Measurements from ENCODE around the gene C16orf96.

Gene C16orf96

DNA sequence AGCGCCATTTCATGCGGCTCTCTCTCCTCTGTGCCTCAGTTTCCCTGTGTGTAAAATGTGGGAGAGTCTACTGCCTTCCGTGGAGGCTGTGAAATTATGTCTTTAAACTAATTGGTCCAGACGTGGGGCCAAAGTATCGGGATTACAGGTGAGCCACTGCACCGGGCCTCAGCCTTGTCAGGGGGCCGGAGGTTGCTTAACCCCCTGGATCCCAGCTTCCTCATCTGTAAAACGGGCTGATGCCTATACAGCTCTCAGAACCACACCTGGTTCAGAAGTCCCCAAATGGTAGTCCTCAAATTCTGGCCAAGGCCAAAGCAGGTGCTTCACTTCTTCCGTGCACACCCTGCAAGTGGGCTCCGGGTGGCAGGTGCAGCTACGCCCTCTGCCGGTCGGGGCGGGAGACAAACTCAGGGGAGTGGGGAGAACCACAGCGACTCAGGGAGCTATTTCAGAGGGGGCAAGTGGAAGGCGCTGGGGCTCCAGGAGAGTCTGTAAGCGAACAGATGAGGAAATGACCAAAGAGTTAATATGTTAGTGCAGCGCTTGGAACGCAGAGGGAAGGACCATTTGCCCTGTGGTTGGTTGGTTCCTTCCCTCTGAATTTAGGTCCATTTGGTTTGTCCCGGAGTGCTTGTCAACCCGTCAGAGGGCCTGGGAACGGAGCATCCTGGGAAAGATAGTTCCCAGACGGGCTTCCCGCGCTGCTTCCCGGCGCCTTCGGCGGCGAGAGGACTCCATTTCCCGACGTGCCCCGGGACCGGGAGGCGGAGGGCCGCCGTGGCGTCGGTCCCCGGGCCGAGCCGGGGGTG, 68.1 kb downstream of the C16orf96 start, which contains the start of gene MGRN1:
Gene MGRN1 (plus strand): TSS at position 812 of the 812 bp plus-strand sequence. CDS start 135 bp downstream, outside the sequence.
- DNase-seq: peak; percentile 82

DNA sequence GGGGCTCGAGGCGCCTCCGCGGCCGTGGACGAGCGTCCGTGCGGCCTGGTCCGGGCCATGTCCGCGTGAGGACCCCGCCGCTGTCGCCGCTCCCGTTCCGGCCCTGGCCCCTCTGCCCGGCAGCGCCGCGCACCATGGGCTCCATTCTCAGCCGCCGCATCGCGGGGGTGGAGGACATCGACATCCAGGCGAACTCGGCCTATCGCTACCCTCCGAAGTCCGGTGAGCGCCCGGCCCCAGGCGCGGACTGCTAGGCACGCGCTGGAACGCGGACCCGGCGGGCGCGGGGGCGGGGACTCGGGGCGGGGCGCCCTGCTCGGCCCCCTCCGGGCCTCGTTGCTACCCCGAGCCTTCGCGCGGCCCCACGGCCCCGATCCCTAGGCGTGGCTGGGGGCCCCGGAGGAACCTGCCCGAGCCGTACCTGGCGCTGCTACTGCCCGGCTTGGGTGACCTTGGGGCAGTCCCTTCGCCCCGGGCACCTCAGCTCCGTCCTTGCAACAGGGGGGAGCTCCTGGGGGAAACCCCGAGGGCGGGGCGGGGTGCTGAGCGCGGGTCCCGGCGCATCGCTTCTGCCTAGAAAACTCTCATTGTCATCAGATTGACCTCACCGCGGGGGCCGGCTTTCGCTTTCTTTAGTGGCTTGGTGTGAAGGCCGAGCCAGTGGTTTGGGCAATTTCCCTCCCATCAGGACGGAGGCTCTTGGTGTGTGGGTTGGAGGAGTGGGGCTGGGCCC, 68.9 kb downstream of the C16orf96 start:
- peak; percentile 53 for DNase-seq

DNA sequence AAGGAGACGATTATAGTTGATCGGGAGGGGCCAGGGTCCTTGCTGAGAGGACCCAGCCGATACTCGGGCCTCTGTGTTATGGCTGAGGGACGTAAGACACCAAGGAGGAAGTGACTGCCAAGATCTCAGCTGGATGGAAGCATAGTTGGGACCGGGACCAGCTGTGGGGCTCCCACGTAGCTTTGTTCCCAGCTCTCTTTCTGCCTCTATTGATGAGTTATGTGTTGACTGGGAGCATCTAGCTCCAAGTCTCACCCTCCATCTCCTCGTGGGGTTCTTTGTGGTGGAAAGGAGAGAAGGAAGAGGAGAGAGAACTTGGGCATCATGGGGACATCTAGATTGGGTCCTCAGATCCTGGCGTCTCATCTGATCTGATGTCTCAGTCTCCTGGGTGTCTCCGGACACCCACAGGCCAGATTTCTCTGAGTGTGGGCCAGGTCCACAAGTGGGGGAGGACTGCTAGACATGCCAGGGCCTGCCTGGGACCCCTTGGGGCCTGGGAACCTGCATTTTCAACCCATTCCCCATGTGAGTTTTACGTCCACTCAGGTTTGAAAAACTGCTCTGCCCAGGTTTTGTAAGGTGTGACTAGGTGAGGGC, 69.5 kb downstream of the C16orf96 start:
- no peak for DNase-seq

DNA sequence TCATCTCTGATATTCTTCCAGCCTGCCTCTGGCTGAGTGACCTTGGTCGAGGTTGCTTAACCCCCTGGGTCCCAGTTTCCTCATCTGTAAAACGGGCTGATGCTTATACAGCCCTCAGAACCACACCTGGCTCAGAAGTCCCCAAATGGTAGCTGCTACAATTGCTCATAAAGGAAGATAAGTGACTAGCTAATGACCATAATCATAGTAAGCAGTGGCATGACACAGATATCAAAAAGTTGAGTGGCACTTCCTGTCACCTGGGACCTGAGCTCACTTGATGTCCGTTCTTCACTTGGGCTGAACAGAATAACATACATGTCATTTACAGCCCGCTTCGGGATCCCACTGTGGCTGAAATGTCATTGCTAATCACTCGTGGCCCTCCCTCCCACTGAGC, 70.3 kb downstream of the C16orf96 start:
- DNase-seq: no peak

DNA sequence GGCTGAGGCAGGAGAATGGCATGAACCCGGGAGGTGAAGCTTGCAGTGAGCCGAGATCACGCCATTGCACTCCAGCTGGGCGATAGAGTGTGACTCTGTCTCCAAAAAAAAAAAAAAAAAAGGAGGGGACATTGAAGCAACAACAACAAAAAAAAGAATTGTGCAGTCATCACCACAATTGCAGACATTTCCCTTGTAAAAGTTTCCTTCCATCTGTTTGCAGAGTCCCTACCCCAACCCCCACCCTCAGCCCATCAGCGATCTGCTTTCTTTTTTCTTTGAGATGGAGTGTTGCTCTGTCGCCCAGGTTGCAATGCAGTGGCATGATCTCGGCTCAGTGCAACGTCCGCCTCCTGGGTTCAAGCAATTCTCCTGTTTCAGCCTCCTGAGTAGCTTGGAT, 72.1 kb downstream of the C16orf96 start:
- no peak for DNase-seq

DNA sequence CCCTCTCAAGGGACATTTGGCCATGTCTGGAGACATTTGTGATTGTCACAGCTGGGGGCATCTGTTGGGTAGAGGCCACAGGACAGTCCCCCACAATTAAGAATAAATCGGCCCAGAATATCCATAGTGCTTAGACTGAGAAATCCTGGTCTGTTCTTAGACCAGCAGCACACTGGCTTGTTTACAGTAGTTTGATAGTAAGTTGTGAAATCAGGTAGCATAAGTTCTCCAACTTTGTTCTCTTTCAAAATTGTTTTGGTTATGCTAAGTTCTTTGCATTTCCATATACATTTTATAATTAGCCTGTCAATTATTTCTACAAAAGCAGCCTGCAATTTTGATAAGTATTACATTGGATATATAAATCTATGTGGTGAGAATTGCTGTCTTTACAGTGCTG, 75.3 kb downstream of the C16orf96 start:
- DNase-seq: no peak

DNA sequence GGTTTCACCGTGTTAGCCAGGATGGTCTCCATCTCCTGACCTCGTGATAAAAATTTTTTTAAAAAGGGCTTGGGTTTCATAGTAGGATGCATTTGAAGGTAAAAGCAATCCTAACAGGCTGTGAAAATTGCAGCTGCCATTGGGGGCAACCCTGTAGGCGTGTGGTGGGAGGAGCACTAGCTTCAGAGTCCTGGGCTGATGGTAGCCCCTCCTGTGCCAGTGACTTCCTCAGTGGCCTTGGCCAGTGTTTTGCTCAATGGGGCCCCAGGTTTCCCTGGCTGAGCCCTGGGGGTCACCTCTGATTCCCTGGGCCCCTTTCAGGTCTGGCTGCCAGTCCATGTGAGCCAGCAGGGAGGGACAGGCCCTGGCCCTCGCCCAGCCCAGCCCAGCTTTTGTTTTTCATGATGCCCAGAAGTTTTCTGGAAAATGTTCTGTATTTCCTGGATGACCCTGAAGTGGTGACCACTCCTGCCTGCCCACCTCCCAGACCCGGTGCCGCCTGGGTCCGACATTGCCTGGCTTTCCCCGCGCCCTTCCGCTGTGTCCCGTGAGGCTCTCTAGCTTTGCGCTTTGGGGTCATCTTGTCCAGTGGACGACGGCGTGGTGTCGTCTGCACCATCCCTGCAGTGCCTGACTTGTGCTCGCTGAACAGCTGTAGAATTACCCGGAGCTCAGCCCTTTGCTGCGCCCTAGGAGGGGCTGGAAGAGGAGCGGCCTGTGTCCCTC, 77.9 kb downstream of the C16orf96 start:
- no peak for DNase-seq

DNA sequence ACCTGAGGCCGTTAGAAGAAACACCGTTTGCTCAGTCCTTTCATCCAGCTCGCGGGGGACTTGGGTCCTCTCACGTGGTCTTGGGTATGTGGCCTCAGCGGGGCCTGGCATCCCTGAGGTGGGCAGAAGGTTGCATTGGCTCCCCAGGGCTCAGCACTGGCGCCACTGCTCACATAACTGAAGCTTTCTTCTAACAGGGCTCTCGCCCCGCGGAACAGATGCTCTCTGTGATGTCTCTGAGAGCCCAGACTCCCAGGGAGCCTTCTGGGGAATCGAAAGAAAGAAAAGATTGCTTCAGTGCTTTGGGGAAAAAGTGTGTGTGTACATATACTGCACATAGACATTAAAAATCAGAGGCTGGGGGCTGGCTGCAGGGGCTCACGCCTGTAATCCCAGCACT, 78.6 kb downstream of the C16orf96 start:
- DNase-seq: no peak

DNA sequence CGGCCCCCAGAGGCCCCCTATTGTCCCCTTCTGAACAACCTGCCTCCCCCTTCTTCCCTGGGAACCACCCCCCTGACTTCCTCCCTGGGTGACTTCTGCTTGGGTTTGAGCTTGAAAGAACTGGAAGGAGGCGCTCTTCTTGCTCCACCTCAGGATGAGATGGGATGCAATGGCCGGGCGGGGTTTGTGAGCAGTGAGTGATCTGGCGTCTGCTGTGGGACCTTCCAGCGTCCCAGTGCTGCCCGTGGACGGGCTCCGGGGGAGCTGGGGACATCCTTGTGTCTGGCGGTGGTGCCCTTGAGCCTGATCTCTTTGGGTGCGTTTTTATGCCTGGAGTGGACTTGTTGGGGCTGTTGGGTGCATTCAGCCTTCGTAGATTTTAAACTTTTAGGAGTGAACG, 80.1 kb downstream of the C16orf96 start:
- no peak for DNase-seq

DNA sequence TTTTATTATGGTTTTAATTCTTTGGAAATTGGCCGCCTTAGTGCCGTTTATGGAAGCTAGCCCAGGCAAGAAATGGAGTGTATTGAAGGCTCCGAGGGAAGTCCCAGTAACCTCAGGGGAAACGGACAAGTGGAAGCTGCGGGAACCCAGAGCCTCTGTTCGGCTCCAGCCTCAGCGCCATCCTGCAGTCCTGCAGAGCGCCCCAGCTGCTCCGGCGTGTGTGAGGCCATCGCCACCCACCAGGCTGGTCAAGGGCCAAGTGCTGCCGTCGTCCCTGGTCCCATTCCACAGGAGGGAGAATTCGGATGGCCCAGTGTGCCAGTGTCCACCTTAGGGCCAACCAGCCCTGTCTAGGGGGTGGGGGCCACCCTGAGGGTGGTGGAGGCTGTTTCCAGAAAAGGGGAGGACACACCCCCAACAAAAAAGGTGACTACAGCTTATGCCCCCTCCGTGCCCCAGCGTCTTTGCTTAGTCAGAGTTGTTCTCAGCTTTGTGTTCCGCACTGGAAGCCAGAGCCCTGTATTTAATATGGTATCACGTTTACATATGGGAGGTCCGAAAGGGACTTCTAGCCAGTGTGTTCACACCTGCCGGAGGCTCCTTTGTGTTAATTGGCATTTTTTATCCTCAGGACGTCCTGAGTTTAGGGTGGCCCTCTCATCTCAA, 81.5 kb downstream of the C16orf96 start:
- no peak for DNase-seq

DNA sequence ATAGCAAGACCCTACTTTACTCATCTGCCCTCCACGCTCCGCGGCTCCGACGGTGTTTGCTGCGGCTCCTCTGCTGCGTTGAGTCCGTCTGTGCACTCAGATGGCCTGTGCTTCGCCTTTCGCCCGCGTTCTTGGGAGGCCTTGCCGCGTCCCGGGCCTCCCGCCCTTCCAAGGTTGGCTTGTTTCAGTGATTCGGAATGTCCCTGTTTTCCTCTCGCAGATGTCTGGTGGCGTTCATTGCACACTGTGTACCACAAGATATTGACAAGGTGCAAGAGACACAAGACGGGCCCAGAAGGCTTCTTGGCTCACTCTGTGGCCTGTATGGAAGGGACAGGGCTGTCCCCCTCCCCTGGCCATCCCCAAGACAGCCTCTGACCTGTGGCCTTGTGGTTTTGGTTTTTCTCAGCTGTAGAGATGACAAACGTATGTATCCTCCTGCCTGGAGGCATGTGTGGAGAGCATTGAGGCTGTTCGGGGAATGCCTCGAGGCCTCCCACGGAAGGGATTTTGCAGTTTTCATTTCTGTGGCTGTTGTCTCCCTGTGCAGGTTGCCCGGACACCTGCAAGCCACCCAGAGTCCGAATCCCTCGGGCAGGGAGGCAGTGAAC, 83.9 kb downstream of the C16orf96 start:
- DNase-seq: no peak

DNA sequence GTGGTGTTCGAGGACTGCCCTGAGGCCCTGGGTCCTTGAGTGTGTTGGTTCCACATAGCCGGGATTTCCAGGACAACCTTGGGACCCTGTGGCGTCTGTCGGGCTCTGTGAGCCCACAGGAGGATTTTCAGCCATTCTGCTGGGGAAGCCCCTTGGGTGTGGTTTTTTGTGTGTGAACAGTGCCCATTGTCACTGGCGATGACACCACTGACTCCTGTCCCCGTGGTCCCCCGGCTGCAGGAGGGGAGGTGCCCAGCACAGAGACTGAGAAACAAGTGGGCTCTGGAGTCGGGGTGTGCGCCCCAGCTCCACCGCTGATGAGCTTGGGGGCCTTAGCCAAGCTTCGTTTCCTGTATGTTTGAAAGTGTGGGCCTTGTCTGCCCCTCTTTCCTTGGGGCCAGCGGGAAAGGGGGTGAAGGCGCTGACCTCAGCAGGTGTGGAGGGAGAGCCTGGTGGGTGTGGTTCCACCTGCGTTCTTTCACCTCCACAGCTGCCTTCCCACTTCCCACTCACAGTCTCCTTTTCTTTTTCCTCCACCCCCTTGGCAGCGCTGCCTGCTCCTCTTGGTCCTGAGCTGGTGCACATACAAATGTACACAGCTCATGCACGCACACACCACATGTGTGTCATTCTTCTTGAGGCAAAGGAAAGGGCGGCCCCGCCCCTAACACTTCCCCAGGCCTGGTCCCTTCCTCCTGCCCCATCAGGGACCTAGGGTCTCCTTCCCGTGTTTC, 84.6 kb downstream of the C16orf96 start:
- no peak for DNase-seq

DNA sequence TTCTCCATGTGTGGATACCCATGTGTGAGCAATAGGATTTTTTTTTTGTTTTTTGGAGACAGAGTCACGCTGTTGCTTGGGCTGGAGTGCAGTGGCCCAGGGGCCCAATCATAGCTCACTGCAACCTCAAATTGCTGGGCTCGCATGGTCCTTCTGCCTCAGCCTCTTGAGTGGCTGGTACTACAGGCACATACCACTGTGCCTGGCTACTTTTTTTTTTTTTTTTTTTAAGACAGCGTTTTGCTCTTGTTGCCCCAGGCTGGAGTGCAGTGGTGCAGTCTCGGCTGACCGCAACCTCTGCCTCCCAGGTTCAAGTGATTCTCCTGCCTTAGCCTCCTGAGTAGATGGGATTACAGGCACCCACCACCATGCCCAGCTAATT, 85.2 kb downstream of the C16orf96 start:
- no peak for DNase-seq

DNA sequence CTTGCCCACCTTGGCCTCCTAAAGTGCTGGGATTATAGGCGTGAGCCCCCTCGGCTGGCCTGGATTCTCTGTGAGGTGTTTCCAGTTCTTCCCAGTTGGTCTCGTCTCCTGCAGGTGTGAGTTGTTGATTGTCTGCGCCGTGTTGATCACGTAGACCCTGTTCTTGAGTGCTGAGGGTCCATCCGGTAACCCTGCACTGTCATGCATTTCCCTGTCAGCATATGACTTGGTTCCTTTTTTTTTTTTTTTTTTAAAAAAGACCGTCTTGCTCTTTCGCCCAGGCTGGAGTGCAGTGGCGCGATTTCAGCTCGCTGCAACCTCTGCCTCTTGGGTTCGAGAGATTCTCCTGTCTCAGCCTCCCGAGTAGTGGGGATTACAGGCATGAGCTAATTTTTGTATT, 85.8 kb downstream of the C16orf96 start:
- DNase-seq: no peak

DNA sequence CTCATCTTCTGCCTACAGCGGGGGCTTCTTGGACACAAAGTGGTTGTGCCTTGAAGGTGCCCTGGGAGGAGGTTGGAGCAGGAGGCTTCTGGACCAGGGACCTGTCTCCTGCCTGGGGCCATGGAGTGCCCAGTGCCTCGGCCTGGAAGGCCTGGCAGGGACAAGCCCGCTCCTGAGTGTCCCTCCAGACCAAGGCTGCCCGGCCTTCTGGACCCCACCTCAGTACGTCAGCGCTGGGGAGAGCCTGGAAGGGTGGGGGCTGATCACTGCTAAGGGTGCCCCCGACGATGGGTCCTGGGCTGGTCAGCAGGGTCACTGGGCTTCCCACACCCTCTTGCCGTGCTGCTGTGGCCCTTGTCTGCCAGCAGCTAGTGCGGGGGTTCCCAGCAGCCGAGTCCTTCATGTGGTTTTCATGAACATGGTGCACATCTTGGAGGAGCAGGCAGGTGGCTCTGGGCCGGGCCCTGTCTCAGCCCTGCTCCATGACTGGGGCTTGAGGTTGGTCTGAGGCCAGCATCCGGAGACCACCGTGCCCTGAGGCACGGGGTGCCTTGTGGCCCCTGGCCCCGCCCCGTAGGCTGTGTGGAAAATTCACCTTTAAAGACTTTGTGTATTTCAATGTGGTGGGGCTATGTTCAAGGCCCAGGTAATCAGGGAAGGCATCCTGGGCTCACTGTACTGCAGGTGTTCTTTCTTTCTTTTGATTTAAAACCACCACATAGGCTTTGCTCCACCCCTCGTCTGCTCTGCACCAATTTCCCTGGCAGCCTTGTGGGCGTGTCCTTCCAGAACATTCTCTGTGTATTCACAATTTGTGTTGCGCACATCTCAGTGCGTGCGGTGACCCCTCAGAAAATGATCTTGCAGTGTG, 90.9 kb downstream of the C16orf96 start:
- DNase-seq: no peak

DNA sequence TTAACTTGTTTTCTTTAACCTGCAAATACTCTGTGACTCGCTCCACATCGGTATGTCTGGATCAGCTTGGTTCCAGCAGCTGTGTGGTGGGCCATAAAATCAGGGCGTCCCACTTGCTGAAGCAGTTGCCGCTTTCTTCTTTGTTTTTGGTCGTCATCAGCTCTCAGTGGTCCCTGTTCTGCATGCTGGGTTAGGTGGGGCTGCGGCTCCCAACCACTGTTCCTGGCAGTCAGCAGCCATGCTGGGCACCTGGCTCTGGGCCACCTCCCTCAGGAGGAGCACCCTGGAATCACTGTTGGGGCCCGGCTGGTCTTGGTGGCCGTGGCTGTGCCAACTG, 91.5 kb downstream of the C16orf96 start:
- no peak for DNase-seq

DNA sequence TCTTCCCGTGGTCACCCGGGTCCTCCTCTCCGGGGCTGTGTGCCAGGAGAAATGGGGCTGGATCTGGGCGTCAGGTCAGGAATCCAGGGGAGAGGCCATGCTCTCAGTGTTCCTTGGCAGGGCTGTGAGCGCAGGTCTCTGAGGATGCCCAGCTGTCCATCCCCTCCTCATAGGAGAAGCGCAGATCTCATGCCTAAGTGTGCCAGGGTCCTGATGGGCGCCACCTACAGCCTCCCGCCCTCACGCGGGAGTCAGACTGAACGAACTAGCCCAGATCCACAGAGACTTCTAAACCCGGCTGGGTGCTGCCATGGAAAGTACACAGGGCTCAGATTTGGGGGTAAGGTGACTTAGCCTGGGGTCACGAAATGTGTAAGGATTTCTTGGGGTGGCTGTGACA, 92.8 kb downstream of the C16orf96 start:
- DNase-seq: no peak

DNA sequence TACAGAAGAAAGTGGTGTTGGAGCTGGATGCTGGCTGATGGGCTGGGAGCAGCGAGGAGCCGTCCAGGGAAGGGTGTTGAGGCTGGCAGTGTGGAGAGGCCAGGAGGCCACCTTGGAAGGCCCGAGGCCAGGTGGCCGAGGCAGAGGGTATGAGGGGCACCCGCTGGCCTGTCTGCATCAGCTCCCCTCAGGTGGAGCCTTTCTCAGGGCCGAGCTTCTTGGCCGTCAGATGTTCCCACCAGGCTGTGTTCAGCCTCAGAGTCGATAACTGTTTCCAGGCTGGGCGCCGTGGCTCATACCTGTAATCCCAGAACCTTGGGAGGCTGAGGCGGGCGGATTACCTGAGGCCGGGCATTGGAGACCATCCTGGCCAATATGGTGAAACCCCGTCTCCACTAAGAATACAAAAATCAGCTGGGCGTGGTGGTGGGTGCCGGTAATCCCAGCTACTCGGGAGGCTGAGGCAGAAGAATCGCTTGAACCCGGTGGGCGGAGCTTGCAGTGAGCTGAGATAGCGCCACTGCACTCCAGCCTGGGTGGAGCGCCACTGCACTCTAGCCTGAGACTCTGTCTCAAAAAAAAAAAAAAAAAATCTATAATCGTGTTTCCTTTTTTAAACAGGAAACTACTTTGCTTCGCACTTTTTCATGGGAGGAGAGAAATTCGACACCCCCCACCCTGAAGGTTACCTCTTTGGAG, 93.8 kb downstream of the C16orf96 start:
- DNase-seq: no peak

Measured in effector CD8-positive, alpha-beta T cell (primary cell).